DMS53 treated with DMSO at 0.1 percent for 48 hours (cell line): Measurements from ENCODE around the gene PTH1R.
A peak's percentile ranks its signal among the peaks of the same experiment; 100 is the strongest.

Source experiments
- DNase-seq: peaks from one replicate; lab custom pipeline; 2025; ENCODE audit not compliant: unreplicated experiment; lab: John Stamatoyannopoulos, UW

The PTH1R gene

DNA sequence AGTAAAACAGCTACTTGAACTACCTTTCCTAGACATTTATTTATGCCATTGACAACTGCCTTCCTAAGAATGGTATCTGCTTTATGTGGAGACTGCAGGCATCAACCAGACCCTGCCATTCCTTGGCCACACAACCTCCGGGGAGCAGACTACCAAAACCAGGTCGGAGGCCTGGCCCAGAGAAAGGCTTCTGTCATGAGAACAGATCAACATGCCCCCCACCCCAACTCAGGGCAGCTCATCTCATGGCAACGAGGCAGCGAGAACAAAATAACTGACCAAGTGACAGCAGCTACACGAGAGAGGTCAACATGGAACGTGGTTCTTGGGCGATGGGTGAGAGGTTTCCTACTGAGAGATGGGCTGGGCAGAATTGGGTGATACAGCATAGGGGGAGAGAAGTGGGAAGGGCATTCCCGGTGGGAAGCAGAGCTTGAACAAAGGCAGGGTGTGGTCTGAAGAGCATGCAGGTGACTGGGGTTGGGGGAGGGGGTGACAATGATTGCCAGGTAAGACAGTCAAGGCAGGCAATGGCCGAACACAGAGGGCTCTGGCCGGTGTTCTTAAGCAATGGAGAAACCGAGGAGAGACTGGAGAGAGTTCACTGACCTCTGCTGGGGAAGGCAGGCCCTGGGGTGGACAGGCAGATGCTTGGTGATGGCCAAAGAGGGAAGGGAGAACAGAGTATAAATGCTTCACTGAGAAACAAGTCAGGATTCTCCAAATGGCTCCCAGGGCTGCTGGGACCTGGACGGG lies 65.1 kb downstream of the PTH1R start:
- DNase-seq = no peak

DNA sequence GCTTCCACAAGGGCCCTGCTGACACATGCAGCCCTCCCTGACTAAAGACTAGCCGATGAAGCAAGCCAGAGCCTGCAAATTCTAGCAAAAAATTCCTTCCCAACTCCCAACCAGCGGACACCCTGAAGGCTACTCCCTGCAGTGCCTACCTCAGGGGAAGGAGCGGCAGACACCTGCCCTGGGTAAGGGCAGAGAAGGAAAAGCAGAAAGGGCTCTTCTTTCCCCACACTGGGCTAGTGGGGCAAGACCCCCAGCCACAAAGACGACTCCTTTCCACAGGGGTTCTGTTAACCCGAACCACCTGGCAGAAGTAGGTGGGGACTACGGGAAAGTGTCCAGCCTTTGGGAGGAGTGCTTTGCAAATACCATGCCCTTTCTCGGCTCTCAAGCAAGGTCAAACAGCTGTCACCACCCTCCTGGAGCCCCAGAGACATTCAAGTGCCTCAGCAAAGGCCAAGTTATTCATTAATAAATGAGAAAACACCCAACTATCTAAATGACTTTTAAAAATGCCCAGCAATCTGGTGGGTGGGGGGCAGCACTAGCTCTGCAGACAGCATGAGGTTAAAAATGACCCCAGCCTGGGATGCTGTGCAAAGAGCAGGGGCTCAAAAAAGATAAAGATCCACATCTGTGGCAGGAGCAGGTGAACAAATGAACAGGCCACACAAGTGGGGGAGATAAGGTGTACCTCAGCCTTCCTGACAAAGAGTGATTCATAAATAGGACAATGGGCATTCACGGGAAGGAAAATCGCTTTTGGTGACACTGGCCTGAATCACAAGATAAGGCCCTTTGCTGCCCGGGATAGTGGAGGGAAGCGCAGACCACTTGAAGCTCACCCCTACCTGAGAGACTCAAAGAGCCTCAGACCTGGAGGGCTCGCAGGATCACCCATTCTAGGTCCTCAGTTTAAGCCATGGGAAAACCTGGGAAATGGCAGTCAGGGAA lies 66.0 kb downstream of the PTH1R start:
- peak; percentile 50 for DNase-seq

DNA sequence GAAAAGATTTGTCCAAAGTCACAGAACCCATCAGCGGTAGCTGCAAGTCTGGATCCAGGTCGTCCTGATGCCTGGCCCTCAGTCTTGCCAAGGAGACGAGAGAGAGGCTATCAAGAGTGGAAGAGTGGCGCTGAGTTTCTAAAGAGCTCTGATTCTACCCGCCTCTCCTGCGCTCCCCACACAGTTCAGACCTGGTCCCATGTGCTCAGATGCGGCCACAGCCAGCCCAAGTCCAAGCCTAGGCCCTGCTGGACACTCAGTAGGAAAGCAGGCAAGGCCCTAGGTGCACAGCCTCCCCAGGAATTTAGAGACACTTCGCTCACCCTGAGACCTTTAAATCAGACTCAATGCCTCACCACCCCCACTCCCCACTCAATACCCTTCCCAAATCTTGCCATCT lies 66.7 kb downstream of the PTH1R start:
- no peak for DNase-seq

- no peak for DNase-seq
Measured at GRCh38 chr3:46946416-46946815, 68.9 kb downstream of the PTH1R start.

DNA sequence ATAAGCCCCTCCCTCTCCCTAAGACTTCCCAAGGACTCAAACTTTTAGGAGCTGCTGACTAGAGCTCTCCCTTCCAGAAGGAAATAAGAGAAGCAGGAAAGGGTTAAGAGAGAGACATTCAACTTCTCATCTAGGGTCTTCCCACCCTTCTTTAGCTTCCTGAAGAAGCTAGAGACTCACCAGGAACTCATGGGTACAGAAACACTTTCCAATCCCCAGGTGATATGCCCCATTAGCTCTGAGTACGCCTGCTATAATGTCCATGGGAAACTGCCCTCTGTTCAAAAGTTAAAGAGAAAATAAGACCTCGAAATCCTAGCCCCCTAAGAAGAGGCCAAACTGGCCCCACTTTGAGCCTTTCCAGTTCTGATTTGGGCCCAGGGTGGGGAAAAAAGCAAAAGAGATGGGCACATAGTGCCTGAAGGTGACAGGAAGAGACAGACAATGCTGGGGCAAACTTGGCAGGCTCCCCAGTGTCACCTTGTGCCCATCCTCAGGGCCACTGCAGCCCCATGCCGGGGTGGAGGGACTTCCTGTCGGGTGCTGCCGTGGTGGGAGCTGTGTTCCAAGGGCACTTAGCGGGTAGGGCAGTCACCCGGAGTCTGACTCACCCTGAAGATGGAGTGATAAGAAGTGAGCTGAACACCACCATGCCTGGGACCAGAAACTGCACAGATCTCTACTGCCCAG lies 69.5 kb downstream of the PTH1R start:
- DNase-seq = no peak

- DNase-seq = no peak
Measured at GRCh38 chr3:46947546-46947901, 70.0 kb downstream of the PTH1R start.

GRCh38 chr3:46947981-46948791 lies 70.7 kb downstream of the PTH1R start:
- DNase-seq = peak; percentile 47

DNA sequence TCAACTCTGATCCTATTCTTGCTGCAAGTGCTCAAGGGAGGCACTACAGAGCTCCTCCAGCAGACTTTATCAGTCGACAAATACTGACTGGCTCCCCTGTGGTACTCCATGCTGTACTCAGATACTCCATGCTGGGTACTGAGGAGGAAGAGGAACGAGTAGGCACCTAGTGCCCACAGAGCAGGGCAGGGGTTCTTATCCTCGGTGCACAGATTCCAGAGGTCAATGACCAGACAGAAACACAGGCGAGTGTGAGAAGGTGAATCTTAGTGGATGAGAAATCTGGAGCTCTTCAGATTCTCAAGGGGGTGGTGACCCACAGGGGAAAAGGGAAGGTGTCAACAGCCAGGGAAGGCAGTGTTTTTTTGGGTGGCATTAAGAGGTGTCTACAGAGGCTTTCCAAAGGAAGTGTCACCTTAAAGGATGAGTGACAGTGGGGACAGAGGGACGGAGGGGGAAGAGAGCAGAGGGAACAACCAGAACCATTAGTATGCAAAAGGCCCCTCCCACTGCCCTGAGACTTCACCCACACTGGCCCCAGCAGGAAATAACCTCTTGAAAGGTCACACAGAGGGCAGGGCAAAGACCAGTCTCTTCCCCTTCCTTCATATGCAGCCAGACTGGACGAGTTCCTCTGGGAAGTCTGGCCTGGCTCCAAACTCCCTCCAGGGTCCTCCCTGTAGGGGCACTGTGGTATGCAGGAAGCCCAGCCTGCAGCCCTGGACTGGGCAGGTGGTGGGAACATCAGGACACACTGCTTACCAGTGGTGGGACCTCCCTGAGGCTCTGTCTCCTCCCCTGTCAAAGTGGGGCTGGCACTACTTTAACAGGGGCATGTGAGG lies 71.5 kb downstream of the PTH1R start:
- peak; percentile 5 for DNase-seq

GRCh38 chr3:46950177-46950576 lies 72.7 kb downstream of the PTH1R start:
- no peak for DNase-seq

DNA sequence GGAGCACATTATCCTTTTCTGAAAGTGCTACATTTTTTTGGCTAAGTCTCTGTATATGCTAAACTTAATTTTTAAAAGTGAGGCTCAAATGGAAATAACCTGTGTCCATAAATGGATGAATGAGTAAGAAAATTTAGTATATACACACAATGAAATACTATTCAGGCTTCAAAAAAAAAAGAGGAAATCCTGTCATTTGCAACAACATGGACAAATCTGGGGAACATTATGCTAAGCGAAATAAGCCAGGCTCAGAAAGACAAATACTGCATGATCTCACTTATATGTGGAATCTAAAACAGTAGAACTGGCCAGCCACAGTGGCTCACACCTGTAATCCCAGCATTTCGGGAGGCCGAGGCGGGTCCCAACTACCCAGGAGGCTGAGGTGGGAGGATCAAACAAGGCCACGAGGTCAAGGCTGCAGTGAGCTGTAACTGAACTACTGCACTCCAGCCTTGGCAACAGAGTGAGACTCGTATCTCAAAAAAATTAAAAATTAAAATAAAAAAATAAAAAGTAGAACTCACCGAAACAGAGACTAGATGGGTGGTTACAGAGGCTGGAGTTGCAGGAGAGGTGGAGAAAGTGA lies 73.2 kb downstream of the PTH1R start:
- DNase-seq = no peak

DNA sequence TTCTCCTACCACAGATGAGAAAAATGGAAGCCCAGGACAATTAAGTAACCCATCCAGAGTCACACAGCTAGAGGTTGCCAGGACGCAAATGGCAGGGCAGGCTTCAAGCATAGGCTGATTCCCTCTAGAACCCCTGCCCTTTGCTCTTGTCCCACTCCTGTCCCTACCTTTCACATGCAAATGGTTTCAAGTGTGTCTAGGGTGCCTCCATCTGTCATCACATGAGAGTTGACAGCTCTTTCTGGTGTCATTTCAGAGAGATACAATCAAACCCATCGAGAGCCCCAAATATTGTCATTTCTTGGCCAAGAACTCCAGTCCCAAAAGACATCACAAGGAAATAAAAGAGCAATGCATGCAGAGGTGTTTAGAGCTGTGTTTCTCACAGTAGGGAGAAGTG lies 75.3 kb downstream of the PTH1R start:
- no peak for DNase-seq
